ENCODE data around the gene PEMT. TPM values are rescaled to one million over a fixed set of nuclear protein-coding genes. Genes with fewer than 3 reads are reported as not detected.

The PEMT gene
- total and polyA plus RNA-seq, 2 donors (not counting 1 experiment from before 2014, with no cell fraction given): 18.0 to 18.6 TPM

DNA sequence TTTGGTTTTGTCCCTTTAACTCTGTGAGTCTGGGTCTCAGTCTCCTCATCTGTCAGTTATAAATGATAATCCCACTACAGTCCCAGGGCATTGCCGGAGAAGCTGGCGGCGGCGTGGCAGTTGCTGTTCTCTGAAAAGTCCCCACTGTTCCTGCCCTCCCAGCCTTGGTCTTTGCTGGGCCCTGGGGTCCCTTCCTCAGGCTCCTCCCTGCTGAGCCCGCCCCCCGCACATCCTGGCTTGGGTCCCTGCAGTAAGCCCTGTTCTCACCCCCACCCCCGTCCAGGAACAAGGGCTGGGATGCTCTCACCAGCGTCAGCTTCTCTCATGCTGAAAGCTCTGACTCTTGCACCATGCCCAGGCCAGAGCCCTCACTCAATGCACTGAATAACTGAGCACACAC, 35.3 kb upstream of the PEMT start:
- H3K79me2 ChIP-seq (ENCODE audit: control insufficient read depth, insufficient read depth, low read length): no peaks in the 10 kb centered on the region
- H3K4me1 ChIP-seq (ENCODE audit: control insufficient read depth, extremely low read depth, insufficient read depth, low read length): no peaks in the 10 kb centered on the region
- H3K9me3 ChIP-seq (ENCODE audit: control insufficient read depth, insufficient read depth, low read depth, low read length): no peaks in the 10 kb centered on the region
- H3K27me3 ChIP-seq (ENCODE audit: control insufficient read depth, insufficient read depth, low read length): peaks cover under 1% of the 10 kb centered on the region
- H3K9ac ChIP-seq (ENCODE audit: insufficient read depth, low read length): no peak overlapping the region
- no peak overlapping the region for H3K4me3 ChIP-seq (replicated peaks in 1 of 4; ENCODE audit: control extremely low read depth in 1 of 4, insufficient read depth in 1 of 4, low read depth in 3 of 4, low read length in 4 of 4)
- no peak for DNase-seq (ENCODE audit: low read depth in 2 of 2)
- no peak for TF ChIP-seq EZH2 (IDR thresholded peaks at IDR 0.05; ENCODE audit: low read length, missing control alignments)
- TF ChIP-seq, protein P1, sequence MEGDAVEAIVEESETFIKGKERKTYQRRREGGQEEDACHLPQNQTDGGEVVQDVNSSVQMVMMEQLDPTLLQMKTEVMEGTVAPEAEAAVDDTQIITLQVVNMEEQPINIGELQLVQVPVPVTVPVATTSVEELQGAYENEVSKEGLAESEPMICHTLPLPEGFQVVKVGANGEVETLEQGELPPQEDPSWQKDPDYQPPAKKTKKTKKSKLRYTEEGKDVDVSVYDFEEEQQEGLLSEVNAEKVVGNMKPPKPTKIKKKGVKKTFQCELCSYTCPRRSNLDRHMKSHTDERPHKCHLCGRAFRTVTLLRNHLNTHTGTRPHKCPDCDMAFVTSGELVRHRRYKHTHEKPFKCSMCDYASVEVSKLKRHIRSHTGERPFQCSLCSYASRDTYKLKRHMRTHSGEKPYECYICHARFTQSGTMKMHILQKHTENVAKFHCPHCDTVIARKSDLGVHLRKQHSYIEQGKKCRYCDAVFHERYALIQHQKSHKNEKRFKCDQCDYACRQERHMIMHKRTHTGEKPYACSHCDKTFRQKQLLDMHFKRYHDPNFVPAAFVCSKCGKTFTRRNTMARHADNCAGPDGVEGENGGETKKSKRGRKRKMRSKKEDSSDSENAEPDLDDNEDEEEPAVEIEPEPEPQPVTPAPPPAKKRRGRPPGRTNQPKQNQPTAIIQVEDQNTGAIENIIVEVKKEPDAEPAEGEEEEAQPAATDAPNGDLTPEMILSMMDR (conservative IDR thresholded peaks at IDR 0.05 in 1 of 2, IDR thresholded peaks at IDR 0.05 in 1 of 2; ENCODE audit: low read depth in 1 of 2, low read length in 2 of 2): no peak
- no peak overlapping the region for H3K27ac ChIP-seq (ENCODE audit: insufficient read depth, low read length)
- no peak overlapping the region for H3K4me2 ChIP-seq (ENCODE audit: extremely low read depth, insufficient read depth, low read length)
- H4K20me1 ChIP-seq (ENCODE audit: control insufficient read depth, extremely low read depth, insufficient read depth, low read length): no peaks in the 10 kb centered on the region
- no peaks in the 10 kb centered on the region for H3K36me3 ChIP-seq (ENCODE audit: control insufficient read depth, insufficient read depth, low read length)
- no peak overlapping the region for H2AFZ ChIP-seq (ENCODE audit: low read length)

DNA sequence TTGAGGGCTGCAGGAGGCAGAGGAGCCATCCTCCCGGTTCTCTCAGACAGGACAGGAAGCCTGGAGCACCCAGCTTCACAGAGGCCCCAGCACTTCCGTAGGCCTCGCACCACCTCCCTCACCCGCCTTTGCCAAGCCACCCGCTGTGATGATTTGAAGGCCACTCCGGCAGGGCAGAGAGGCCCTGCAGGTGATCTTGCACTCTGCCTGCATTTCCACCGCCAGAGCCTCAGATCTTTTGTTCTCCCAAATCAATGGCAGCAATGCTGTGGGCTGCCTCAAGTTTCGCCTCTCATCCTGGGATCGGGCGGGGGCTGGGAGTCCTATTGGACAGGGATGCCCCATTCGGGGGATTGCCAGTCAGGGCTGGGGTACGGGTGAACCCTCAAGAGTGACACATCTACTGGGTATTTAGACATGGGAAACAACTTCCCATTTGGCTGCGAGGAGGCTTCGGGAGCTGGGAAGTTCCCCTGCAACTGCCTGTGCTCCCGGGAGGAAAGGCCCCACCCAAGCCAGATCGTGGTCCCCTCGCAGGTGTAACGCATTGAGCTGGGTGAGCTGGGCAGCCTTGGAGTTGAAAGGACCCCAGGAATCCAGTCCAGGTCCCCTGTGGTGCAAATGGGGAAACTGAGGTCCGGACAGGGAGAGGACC, 34.8 kb upstream of the PEMT start:
- DNase-seq (ENCODE audit: low read depth in 2 of 2): no peak
- Histone ChIP-seq H3K79me2 (ENCODE audit: control insufficient read depth, insufficient read depth, low read length) (no peaks in the 10 kb centered on the region), H2AFZ (ENCODE audit: low read length) (no peak overlapping the region), H3K4me3 (replicated peaks in 1 of 4; ENCODE audit: control extremely low read depth in 1 of 4, insufficient read depth in 1 of 4, low read depth in 3 of 4, low read length in 4 of 4) (no peak overlapping the region), H3K36me3 (ENCODE audit: control insufficient read depth, insufficient read depth, low read length) (no peaks in the 10 kb centered on the region), H3K27me3 (ENCODE audit: control insufficient read depth, insufficient read depth, low read length) (peaks cover 4% of the 10 kb centered on the region), H3K9me3 (ENCODE audit: control insufficient read depth, insufficient read depth, low read depth, low read length) (no peaks in the 10 kb centered on the region), H3K4me2 (ENCODE audit: extremely low read depth, insufficient read depth, low read length) (no peak overlapping the region), H3K27ac (ENCODE audit: insufficient read depth, low read length) (no peak overlapping the region), H4K20me1 (ENCODE audit: control insufficient read depth, extremely low read depth, insufficient read depth, low read length) (no peaks in the 10 kb centered on the region), H3K4me1 (ENCODE audit: control insufficient read depth, extremely low read depth, insufficient read depth, low read length) (no peaks in the 10 kb centered on the region), H3K9ac (ENCODE audit: insufficient read depth, low read length) (no peak overlapping the region)
- TF ChIP-seq EZH2 (IDR thresholded peaks at IDR 0.05; ENCODE audit: low read length, missing control alignments): no peak
- TF ChIP-seq, protein P1 (conservative IDR thresholded peaks at IDR 0.05 in 1 of 2, IDR thresholded peaks at IDR 0.05 in 1 of 2; ENCODE audit: low read depth in 1 of 2, low read length in 2 of 2): no peak

DNA sequence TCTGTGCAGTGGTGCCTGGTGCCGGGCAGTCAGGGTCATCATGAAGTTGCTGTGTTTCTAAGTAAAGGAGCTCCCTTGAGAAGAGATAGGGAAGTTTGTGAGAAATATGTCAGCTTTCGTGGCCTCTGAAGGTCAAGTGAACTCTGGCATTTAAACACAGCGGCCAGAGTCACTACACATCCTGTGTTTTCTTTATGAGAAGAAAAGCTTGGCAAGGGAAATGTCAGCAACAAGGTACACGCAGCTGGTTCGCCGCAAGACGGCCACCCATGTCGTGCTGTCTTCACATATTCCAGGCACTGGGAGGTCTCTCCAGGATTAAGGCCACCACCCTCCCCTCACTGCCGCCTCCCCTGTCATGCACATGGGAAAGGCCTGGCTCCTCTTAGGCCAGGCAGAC, 33.2 kb upstream of the PEMT start:
- H3K79me2 ChIP-seq (ENCODE audit: control insufficient read depth, insufficient read depth, low read length): no peaks in the 10 kb centered on the region
- no peaks in the 10 kb centered on the region for H3K36me3 ChIP-seq (ENCODE audit: control insufficient read depth, insufficient read depth, low read length)
- H2AFZ ChIP-seq (ENCODE audit: low read length): no peak overlapping the region
- no peaks in the 10 kb centered on the region for H4K20me1 ChIP-seq (ENCODE audit: control insufficient read depth, extremely low read depth, insufficient read depth, low read length)
- H3K4me2 ChIP-seq (ENCODE audit: extremely low read depth, insufficient read depth, low read length): no peak overlapping the region
- TF ChIP-seq, protein P1 (conservative IDR thresholded peaks at IDR 0.05 in 1 of 2, IDR thresholded peaks at IDR 0.05 in 1 of 2; ENCODE audit: low read depth in 1 of 2, low read length in 2 of 2): no peak
- TF ChIP-seq EZH2 (IDR thresholded peaks at IDR 0.05; ENCODE audit: low read length, missing control alignments): no peak
- no peak overlapping the region for H3K9ac ChIP-seq (ENCODE audit: insufficient read depth, low read length)
- H3K4me1 ChIP-seq (ENCODE audit: control insufficient read depth, extremely low read depth, insufficient read depth, low read length): no peaks in the 10 kb centered on the region
- DNase-seq (ENCODE audit: low read depth in 2 of 2): no peak
- H3K27ac ChIP-seq (ENCODE audit: insufficient read depth, low read length): no peak overlapping the region
- no peaks in the 10 kb centered on the region for H3K9me3 ChIP-seq (ENCODE audit: control insufficient read depth, insufficient read depth, low read depth, low read length)
- H3K27me3 ChIP-seq (ENCODE audit: control insufficient read depth, insufficient read depth, low read length): peaks cover 4% of the 10 kb centered on the region
- H3K4me3 ChIP-seq (replicated peaks in 1 of 4; ENCODE audit: control extremely low read depth in 1 of 4, insufficient read depth in 1 of 4, low read depth in 3 of 4, low read length in 4 of 4): no peak overlapping the region

Data from fibroblast of lung (primary cell).